Kidney (tissue), 14 donors: Measurements from ENCODE around the gene AP4M1. TPM values are rescaled to one million over a fixed set of nuclear protein-coding genes. Genes with fewer than 3 reads are reported as not detected.

Experiments
- DNase-seq, 5 donors: peaks; one replicate each; pipeline ENCODE4 v3.0.0-alpha.2; 2013 to 2020
- FAIRE-seq: peaks from 2 replicates; lab custom pipeline; 2012; peaks lifted over from hg19 to GRCh38; lab: Jason Lieb, UNC
- H3K27ac ChIP-seq, 2 donors: one replicate each; pipeline ENCODE4 v1.7.0; 2013; ENCODE audit warnings: low read depth in 2 of 2, low read length in 2 of 2, inconsistent platforms in 1 of 2
- H3K27me3 ChIP-seq: one replicate; pipeline ENCODE4 v1.7.1; 2013; ENCODE audit warnings: low read length, inconsistent platforms; ENCODE audit not compliant: control insufficient read depth, insufficient read depth
- H3K36me3 ChIP-seq, 3 donors: one replicate each; pipeline versions ENCODE4 v1.7.0 to v1.7.1; 2013; ENCODE audit warnings: low read length in 3 of 3, control low read depth in 1 of 3, inconsistent platforms in 1 of 3; ENCODE audit not compliant: insufficient read depth in 3 of 3, control insufficient read depth in 2 of 3
- H3K4me1 ChIP-seq, 3 donors: one replicate each; pipeline versions ENCODE4 v1.7.0 to v1.7.1; 2013; ENCODE audit warnings: low read length in 3 of 3, inconsistent platforms in 1 of 3, low read depth in 1 of 3; ENCODE audit not compliant: control insufficient read depth in 2 of 3, insufficient read depth in 2 of 3
- H3K4me3 ChIP-seq, 3 donors: one replicate each; pipeline versions ENCODE4 v1.7.0 to v1.8.1; 2013; ENCODE audit warnings: low read length in 3 of 3, control low read depth in 1 of 3, inconsistent platforms in 1 of 3
- H3K9ac ChIP-seq, 3 donors: one replicate each; pipeline versions ENCODE4 v1.7.0 to v1.7.1; 2013; ENCODE audit warnings: low read length in 3 of 3, control low read depth in 1 of 3, inconsistent platforms in 1 of 3
- H3K9me3 ChIP-seq, 3 donors: one replicate each; pipeline versions ENCODE4 v1.7.0 to v1.7.1; 2013; ENCODE audit warnings: low read length in 3 of 3, control low read depth in 1 of 3, inconsistent platforms in 1 of 3; ENCODE audit not compliant: control insufficient read depth in 2 of 3, insufficient read depth in 1 of 3
- CTCF ChIP-seq: IDR thresholded peaks from 3 replicates; pipeline ENCODE4 v1.5.1; 2012; ENCODE audit warnings: mild to moderate bottlenecking, moderate library complexity, borderline replicate concordance; ENCODE audit not compliant: insufficient read depth; ENCODE audit errors: extremely low read depth
- intact Hi-C: fragments of 100-400 bp; cut with DNase I; formaldehyde crosslinking; loops from one replicate; pipeline ENCODE4 v1.11.1; 2022
- polyA plus RNA-seq: library from polyadenylated mRNA; stranded (reverse); fragments of 350-450 nt; fragmentation: Illumina TruSeq; extraction: RNeasy Lipid Tissue Mini Kit (QIAGEN cat#74804); gene quantifications from one replicate; pipeline ENCODE4 v1.2.3, GENCODE V29; 2014; ENCODE audit warnings: low read depth, low replicate concordance; ENCODE audit not compliant: insufficient read depth
- total RNA-seq: library from RNA; stranded (reverse); fragmentation: NEBNext Ultra II Directional; extraction: Animal tissue kit (Norgen Biotek cat#: 25700); gene quantifications from one replicate; pipeline ENCODE4 v1.2.1, GENCODE V29; 2021
- donor health status: control.
- donor health status: control.
- donor health status: control.
- donor health status: control.
- donor health status: control.
- donor health status: DM: yes; HTN: yes; CAD: no.
- donor health status: Normal renal cell carcinoma (clear cell type).

AP4M1 gene
- total and polyA plus RNA-seq, 2 donors from 2014 or later = 16.4 to 22.8 TPM

- H3K9me3 ChIP-seq = no peaks in the 10 kb centered on the region
- H3K4me3 ChIP-seq = no peak overlapping the region
- H3K36me3 ChIP-seq = peaks cover 2 to 18% (median 3%) of the 10 kb centered on the region in 3 donors
- no peak for TF ChIP-seq CTCF
- DNase-seq (no peak), FAIRE-seq (no peak)
- H3K27ac ChIP-seq = no peak overlapping the region
- intact Hi-C loops = no loop called here
- no peak overlapping the region for H3K9ac ChIP-seq
- H3K27me3 ChIP-seq = no peaks in the 10 kb centered on the region
- H3K4me1 ChIP-seq = peaks cover 0 to 8% (median 4%) of the 10 kb centered on the region in 3 donors
Observed at GRCh38 chr7:100155553-100156317, 54.3 kb downstream of the AP4M1 start.

GRCh38 chr7:100156331-100157068, 55.1 kb downstream of the AP4M1 start:
- intact Hi-C loops = no loop called here
- Histone ChIP-seq H3K9ac (peak overlapping the region in 1 of 3 donors; percentile 12), H3K9me3 (no peaks in the 10 kb centered on the region), H3K36me3 (peaks cover 2 to 18% (median 3%) of the 10 kb centered on the region in 3 donors), H3K4me3 (no peak overlapping the region), H3K27me3 (no peaks in the 10 kb centered on the region), H3K27ac (no peak overlapping the region), H3K4me1 (peaks cover 0 to 8% (median 4%) of the 10 kb centered on the region in 3 donors)
- no peak for TF ChIP-seq CTCF
- FAIRE-seq = no peak
- DNase-seq = peak in 1 of 5 donors; percentile 44

GRCh38 chr7:100157069-100157333, 55.6 kb downstream of the AP4M1 start:
- Histone ChIP-seq H3K36me3 (peaks cover 2 to 18% (median 3%) of the 10 kb centered on the region in 3 donors), H3K4me3 (peak overlapping the region in 1 of 3 donors; percentile 71), H3K4me1 (peaks cover 0 to 8% (median 4%) of the 10 kb centered on the region in 3 donors), H3K27me3 (no peaks in the 10 kb centered on the region), H3K9ac (peak overlapping the region in 1 of 3 donors; percentile 41), H3K27ac (no peak overlapping the region), H3K9me3 (no peaks in the 10 kb centered on the region)
- DNase-seq (no peak), FAIRE-seq (no peak)
- intact Hi-C loops = no loop called here
- no peak for TF ChIP-seq CTCF
